Activated naive CD8-positive, alpha-beta T cell treated with anti-CD3 and anti-CD28 coated beads for 36 hours (primary cell): ENCODE measurements around the gene RPA1. TPM values are rescaled to one million over a fixed set of nuclear protein-coding genes. Genes with fewer than 3 reads are reported as not detected.

Experiments
- DNase-seq: peaks from one replicate; pipeline ENCODE4 v3.0.0; 2021
- H3K27ac Mint-ChIP-seq: one replicate; pipeline ENCODE4 v1.8.0; 2022; ENCODE audit warnings: mild to moderate bottlenecking, moderate library complexity, mixed read lengths
- H3K27me3 Mint-ChIP-seq: one replicate; pipeline ENCODE4 v1.8.0; 2022; ENCODE audit warnings: mild to moderate bottlenecking, mixed read lengths
- H3K36me3 Mint-ChIP-seq: one replicate; pipeline ENCODE4 v1.8.0; 2021; ENCODE audit warnings: mild to moderate bottlenecking, mixed read lengths
- H3K4me1 Mint-ChIP-seq: one replicate; pipeline ENCODE4 v1.8.0; 2021; ENCODE audit warnings: mixed read lengths
- H3K4me3 Mint-ChIP-seq: one replicate; pipeline ENCODE4 v1.8.0; 2022; ENCODE audit warnings: mild to moderate bottlenecking, moderate library complexity, mixed read lengths
- H3K9me3 Mint-ChIP-seq: one replicate; pipeline ENCODE4 v1.8.0; 2022; ENCODE audit warnings: mixed read lengths
- total RNA-seq, 2 experiments: library from RNA; stranded (reverse); gene quantifications; one replicate each; pipeline ENCODE4 v1.2.3, GENCODE V29; 2021

Gene RPA1
- total RNA-seq, 2 experiments from 2014 or later: 207 to 217 TPM

GRCh38 chr17:1931844-1932579 is 102.2 kb downstream of the RPA1 start:
- Mint-ChIP-seq H3K4me1 (no peaks in the 10 kb centered on the region), H3K27me3 (no peaks in the 10 kb centered on the region), H3K4me3 (no peak overlapping the region), H3K36me3 (no peaks in the 10 kb centered on the region), H3K27ac (no peak overlapping the region), H3K9me3 (no peaks in the 10 kb centered on the region)
- no peak for DNase-seq

GRCh38 chr17:1933875-1934715 is 104.3 kb downstream of the RPA1 start:
- DNase-seq: no peak
- no peaks in the 10 kb centered on the region for H3K27me3 Mint-ChIP-seq
- H3K9me3 Mint-ChIP-seq: no peaks in the 10 kb centered on the region
- no peaks in the 10 kb centered on the region for H3K36me3 Mint-ChIP-seq
- H3K27ac Mint-ChIP-seq: no peak overlapping the region
- no peaks in the 10 kb centered on the region for H3K4me1 Mint-ChIP-seq
- H3K4me3 Mint-ChIP-seq: no peak overlapping the region

GRCh38 chr17:1934901-1935300 is 105.1 kb downstream of the RPA1 start:
- no peak overlapping the region for H3K27ac Mint-ChIP-seq
- no peaks in the 10 kb centered on the region for H3K9me3 Mint-ChIP-seq
- H3K4me1 Mint-ChIP-seq: no peaks in the 10 kb centered on the region
- no peaks in the 10 kb centered on the region for H3K36me3 Mint-ChIP-seq
- no peak overlapping the region for H3K4me3 Mint-ChIP-seq
- DNase-seq: no peak
- H3K27me3 Mint-ChIP-seq: no peaks in the 10 kb centered on the region

GRCh38 chr17:1936766-1937165 is 107.0 kb downstream of the RPA1 start:
- Mint-ChIP-seq H3K4me3 (no peak overlapping the region), H3K27ac (no peak overlapping the region), H3K9me3 (no peaks in the 10 kb centered on the region), H3K27me3 (no peaks in the 10 kb centered on the region), H3K4me1 (no peaks in the 10 kb centered on the region), H3K36me3 (no peaks in the 10 kb centered on the region)
- DNase-seq: no peak

- no peaks in the 10 kb centered on the region for H3K4me1 Mint-ChIP-seq
- H3K4me3 Mint-ChIP-seq: no peak overlapping the region
- no peaks in the 10 kb centered on the region for H3K27me3 Mint-ChIP-seq
- H3K36me3 Mint-ChIP-seq: no peaks in the 10 kb centered on the region
- DNase-seq: no peak
- H3K27ac Mint-ChIP-seq: no peak overlapping the region
- no peaks in the 10 kb centered on the region for H3K9me3 Mint-ChIP-seq
Observed at GRCh38 chr17:1937461-1937860, 107.7 kb downstream of the RPA1 start.

- no peak for DNase-seq
- Mint-ChIP-seq H3K36me3 (no peaks in the 10 kb centered on the region), H3K27ac (no peak overlapping the region), H3K4me3 (no peak overlapping the region), H3K27me3 (no peaks in the 10 kb centered on the region), H3K4me1 (no peaks in the 10 kb centered on the region), H3K9me3 (no peaks in the 10 kb centered on the region)
Observed at GRCh38 chr17:1939981-1940809, 110.4 kb downstream of the RPA1 start.

- no peak overlapping the region for H3K27ac Mint-ChIP-seq
Observed at GRCh38 chr17:1940810-1941185, 111.0 kb downstream of the RPA1 start.

GRCh38 chr17:1941272-1942065 is 111.7 kb downstream of the RPA1 start:
- H3K36me3 Mint-ChIP-seq: no peaks in the 10 kb centered on the region
- no peaks in the 10 kb centered on the region for H3K9me3 Mint-ChIP-seq
- no peak overlapping the region for H3K27ac Mint-ChIP-seq
- no peaks in the 10 kb centered on the region for H3K4me1 Mint-ChIP-seq
- no peak overlapping the region for H3K4me3 Mint-ChIP-seq
- no peak for DNase-seq
- no peaks in the 10 kb centered on the region for H3K27me3 Mint-ChIP-seq

More at GRCh38 chr17:1940810-1941185, 111.0 kb downstream of the RPA1 start:
- H3K36me3 Mint-ChIP-seq: no peaks in the 10 kb centered on the region
- no peak for DNase-seq
- H3K4me1 Mint-ChIP-seq: no peaks in the 10 kb centered on the region
- no peak overlapping the region for H3K4me3 Mint-ChIP-seq
- no peaks in the 10 kb centered on the region for H3K27me3 Mint-ChIP-seq
- no peaks in the 10 kb centered on the region for H3K9me3 Mint-ChIP-seq

- no peaks in the 10 kb centered on the region for H3K36me3 Mint-ChIP-seq
Observed at GRCh38 chr17:1942066-1942365, 112.2 kb downstream of the RPA1 start.

GRCh38 chr17:1942666-1943435 is 113.0 kb downstream of the RPA1 start:
- Mint-ChIP-seq H3K27me3 (no peaks in the 10 kb centered on the region), H3K4me3 (no peak overlapping the region), H3K4me1 (no peaks in the 10 kb centered on the region), H3K9me3 (no peaks in the 10 kb centered on the region), H3K36me3 (no peaks in the 10 kb centered on the region), H3K27ac (no peak overlapping the region)
- no peak for DNase-seq

More at GRCh38 chr17:1942066-1942365, 112.2 kb downstream of the RPA1 start:
- no peaks in the 10 kb centered on the region for H3K4me1 Mint-ChIP-seq
- no peaks in the 10 kb centered on the region for H3K27me3 Mint-ChIP-seq
- no peak overlapping the region for H3K4me3 Mint-ChIP-seq
- no peak overlapping the region for H3K27ac Mint-ChIP-seq
- H3K9me3 Mint-ChIP-seq: no peaks in the 10 kb centered on the region
- no peak for DNase-seq

- Mint-ChIP-seq H3K4me3 (no peak overlapping the region), H3K4me1 (no peaks in the 10 kb centered on the region), H3K36me3 (no peaks in the 10 kb centered on the region), H3K9me3 (no peaks in the 10 kb centered on the region), H3K27ac (no peak overlapping the region), H3K27me3 (no peaks in the 10 kb centered on the region)
- no peak for DNase-seq
Observed at GRCh38 chr17:1943436-1943831, 113.6 kb downstream of the RPA1 start.

- no peak overlapping the region for H3K4me3 Mint-ChIP-seq
- no peaks in the 10 kb centered on the region for H3K36me3 Mint-ChIP-seq
- H3K27ac Mint-ChIP-seq: no peak overlapping the region
- no peak for DNase-seq
- no peaks in the 10 kb centered on the region for H3K4me1 Mint-ChIP-seq
- H3K9me3 Mint-ChIP-seq: no peaks in the 10 kb centered on the region
- no peaks in the 10 kb centered on the region for H3K27me3 Mint-ChIP-seq
Observed at GRCh38 chr17:1945621-1946020, 115.8 kb downstream of the RPA1 start.

- Mint-ChIP-seq H3K27ac (no peak overlapping the region), H3K9me3 (no peaks in the 10 kb centered on the region), H3K4me1 (no peaks in the 10 kb centered on the region), H3K27me3 (no peaks in the 10 kb centered on the region), H3K36me3 (no peaks in the 10 kb centered on the region), H3K4me3 (no peak overlapping the region)
- no peak for DNase-seq
Observed at GRCh38 chr17:1946021-1946932, 116.5 kb downstream of the RPA1 start.
